GM12878 (cell line): ENCODE data around the gene KLHDC10.

Experiments
- ATF7 ChIP-seq: fragments of 450-650 bp; IDR thresholded peaks from 2 replicates; pipeline ENCODE4 v1.6.1; 2016; ENCODE audit warnings: low read depth, mild to moderate bottlenecking
- DPF2 ChIP-seq: fragments of 450-650 bp; IDR thresholded peaks from 2 replicates; pipeline ENCODE4 v1.6.1; 2017; ENCODE audit warnings: mild to moderate bottlenecking
- ETV6 ChIP-seq, 2 experiments: fragments of 450-650 bp in 1 of 2; IDR thresholded peaks in 1 of 2; conservative IDR thresholded peaks in 1 of 2; 2 replicates each; pipeline ENCODE4 v1.6.1; 2014; ENCODE audit warnings: antibody characterized with exemption in 1 of 2, borderline replicate concordance in 1 of 2, low read depth in 1 of 2, mild to moderate bottlenecking in 1 of 2, moderate library complexity in 1 of 2
- EZH2 ChIP-seq: IDR thresholded peaks from 2 replicates; pipeline ENCODE4 v1.6.1; 2012; ENCODE audit warnings: low read depth, mild to moderate bottlenecking, control low read depth, inconsistent platforms, low read length, borderline replicate concordance; ENCODE audit not compliant: control insufficient read depth
- FOS ChIP-seq: IDR thresholded peaks from 3 replicates; pipeline ENCODE4 v1.6.1; 2011; ENCODE audit warnings: borderline replicate concordance; ENCODE audit not compliant: insufficient read length; ENCODE audit errors: extremely low read depth
- MEF2A ChIP-seq: IDR thresholded peaks from 2 replicates; pipeline ENCODE4 v1.6.1; 2011; ENCODE audit warnings: low read depth, mild to moderate bottlenecking, low read length, moderate library complexity; ENCODE audit not compliant: insufficient read depth
- NFIC ChIP-seq: IDR thresholded peaks from 2 replicates; pipeline ENCODE4 v1.6.1; 2012; ENCODE audit warnings: low read depth, mild to moderate bottlenecking, inconsistent platforms, low read length, moderate library complexity
- TF ChIP-seq, protein P1 (sequence below), 3 experiments: IDR thresholded peaks in 2 of 3; conservative IDR thresholded peaks in 1 of 3; 2 replicates each; pipeline ENCODE4 v1.5.1; 2011; ENCODE audit warnings: low read depth in 3 of 3, low read length in 3 of 3, mild to moderate bottlenecking in 3 of 3, control low read depth in 2 of 3, moderate library complexity in 2 of 3, inconsistent platforms in 1 of 3, mixed read lengths in 1 of 3; ENCODE audit not compliant: control insufficient read depth in 2 of 3, insufficient read depth in 1 of 3; ENCODE audit errors: extremely low read depth in 1 of 3
- TF ChIP-seq, protein P2 (sequence below): fragments of 450-650 bp; IDR thresholded peaks from 2 replicates; pipeline ENCODE4 v1.6.1; 2017; ENCODE audit warnings: mild to moderate bottlenecking
- TF ChIP-seq, protein P3 (sequence below): fragments of 450-650 bp; IDR thresholded peaks from 2 replicates; pipeline ENCODE4 v1.6.1; 2017; ENCODE audit warnings: borderline replicate concordance

DNA sequence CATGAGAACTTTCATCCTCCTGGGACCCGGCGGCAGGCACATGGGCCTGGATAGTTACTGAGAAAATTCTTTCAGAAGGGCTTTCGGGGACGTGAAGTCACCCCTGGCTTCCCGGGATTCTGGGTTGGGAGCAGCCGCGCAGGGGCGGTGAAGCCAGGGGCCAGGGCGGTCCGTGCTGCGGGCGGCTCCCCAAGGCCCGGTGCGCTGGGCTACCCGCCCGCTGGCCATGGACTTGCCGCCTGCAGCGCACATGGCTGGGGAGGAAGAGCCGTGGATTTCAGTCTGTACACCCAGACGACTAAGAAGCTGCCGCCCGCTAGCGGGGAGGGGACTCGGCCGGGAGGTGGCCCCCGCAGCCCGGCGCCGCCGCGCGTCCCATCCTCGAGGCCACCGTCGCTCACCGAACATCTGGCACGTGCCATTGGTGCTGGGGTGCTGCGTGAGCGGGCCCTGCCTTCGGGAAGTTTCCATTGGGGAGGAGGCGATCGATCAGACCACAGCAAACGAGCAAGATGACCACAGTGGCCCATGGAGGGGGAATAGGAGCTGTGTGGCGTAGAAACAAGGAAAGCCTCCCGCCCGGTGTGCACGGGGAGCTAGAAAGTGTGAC is 70.3 kb downstream of the KLHDC10 start:
- no peak for TF ChIP-seq ETV6 (conservative IDR thresholded peaks at IDR 0.05 in 1 of 2, IDR thresholded peaks at IDR 0.05 in 1 of 2; ENCODE audit: borderline replicate concordance in 1 of 2, low read depth in 1 of 2)
- TF ChIP-seq, protein P1, sequence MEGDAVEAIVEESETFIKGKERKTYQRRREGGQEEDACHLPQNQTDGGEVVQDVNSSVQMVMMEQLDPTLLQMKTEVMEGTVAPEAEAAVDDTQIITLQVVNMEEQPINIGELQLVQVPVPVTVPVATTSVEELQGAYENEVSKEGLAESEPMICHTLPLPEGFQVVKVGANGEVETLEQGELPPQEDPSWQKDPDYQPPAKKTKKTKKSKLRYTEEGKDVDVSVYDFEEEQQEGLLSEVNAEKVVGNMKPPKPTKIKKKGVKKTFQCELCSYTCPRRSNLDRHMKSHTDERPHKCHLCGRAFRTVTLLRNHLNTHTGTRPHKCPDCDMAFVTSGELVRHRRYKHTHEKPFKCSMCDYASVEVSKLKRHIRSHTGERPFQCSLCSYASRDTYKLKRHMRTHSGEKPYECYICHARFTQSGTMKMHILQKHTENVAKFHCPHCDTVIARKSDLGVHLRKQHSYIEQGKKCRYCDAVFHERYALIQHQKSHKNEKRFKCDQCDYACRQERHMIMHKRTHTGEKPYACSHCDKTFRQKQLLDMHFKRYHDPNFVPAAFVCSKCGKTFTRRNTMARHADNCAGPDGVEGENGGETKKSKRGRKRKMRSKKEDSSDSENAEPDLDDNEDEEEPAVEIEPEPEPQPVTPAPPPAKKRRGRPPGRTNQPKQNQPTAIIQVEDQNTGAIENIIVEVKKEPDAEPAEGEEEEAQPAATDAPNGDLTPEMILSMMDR (IDR thresholded peaks at IDR 0.05 in 2 of 3, conservative IDR thresholded peaks at IDR 0.05 in 1 of 3; ENCODE audit: control insufficient read depth in 2 of 3, extremely low read depth in 1 of 3, insufficient read depth in 1 of 3, low read depth in 3 of 3, low read length in 3 of 3) = no peak
- TF ChIP-seq MEF2A = no peak
- TF ChIP-seq NFIC = no peak
- no peak for TF ChIP-seq DPF2
- no peak for TF ChIP-seq EZH2
- TF ChIP-seq, protein P2, sequence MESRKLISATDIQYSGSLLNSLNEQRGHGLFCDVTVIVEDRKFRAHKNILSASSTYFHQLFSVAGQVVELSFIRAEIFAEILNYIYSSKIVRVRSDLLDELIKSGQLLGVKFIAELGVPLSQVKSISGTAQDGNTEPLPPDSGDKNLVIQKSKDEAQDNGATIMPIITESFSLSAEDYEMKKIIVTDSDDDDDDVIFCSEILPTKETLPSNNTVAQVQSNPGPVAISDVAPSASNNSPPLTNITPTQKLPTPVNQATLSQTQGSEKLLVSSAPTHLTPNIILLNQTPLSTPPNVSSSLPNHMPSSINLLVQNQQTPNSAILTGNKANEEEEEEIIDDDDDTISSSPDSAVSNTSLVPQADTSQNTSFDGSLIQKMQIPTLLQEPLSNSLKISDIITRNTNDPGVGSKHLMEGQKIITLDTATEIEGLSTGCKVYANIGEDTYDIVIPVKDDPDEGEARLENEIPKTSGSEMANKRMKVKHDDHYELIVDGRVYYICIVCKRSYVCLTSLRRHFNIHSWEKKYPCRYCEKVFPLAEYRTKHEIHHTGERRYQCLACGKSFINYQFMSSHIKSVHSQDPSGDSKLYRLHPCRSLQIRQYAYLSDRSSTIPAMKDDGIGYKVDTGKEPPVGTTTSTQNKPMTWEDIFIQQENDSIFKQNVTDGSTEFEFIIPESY = no peak
- no peak for TF ChIP-seq ATF7
- no peak for TF ChIP-seq FOS
- TF ChIP-seq, protein P3, sequence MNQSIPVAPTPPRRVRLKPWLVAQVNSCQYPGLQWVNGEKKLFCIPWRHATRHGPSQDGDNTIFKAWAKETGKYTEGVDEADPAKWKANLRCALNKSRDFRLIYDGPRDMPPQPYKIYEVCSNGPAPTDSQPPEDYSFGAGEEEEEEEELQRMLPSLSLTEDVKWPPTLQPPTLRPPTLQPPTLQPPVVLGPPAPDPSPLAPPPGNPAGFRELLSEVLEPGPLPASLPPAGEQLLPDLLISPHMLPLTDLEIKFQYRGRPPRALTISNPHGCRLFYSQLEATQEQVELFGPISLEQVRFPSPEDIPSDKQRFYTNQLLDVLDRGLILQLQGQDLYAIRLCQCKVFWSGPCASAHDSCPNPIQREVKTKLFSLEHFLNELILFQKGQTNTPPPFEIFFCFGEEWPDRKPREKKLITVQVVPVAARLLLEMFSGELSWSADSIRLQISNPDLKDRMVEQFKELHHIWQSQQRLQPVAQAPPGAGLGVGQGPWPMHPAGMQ = no peak
